ENCODE measurements around the gene TPM1. TPM values are rescaled to one million over a fixed set of nuclear protein-coding genes. Genes with fewer than 3 reads are reported as not detected.

Gene TPM1
- total RNA-seq, 4 donors from 2014 or later: 5,599 to 7,718 (median 6,496) TPM

DNA sequence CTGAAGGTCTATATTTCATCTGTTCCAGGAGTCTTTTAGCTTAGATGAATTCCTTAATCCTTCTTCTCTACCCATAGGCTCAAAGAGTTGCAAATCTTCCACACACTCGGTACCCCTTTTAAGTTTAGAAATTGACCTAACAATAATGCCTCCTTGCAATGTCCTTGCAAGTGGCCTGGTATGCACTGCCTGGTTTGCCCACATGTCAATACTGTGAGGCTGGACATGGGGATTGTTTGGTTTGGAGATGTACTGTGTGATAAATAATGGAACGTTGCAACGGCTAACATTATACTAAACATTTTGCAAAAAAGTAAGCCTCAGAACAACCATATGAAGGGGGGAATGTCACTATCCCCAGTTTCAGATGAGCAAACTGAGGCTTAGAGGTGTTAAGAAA lies 22.4 kb upstream of the TPM1 start:
- H3K36me3 ChIP-seq: no peaks in the 10 kb centered on the region
- no peaks in the 10 kb centered on the region for H3K9me3 ChIP-seq
- 61% methylated on average over 3 of the region's 3 CpGs for WGBS
- TF ChIP-seq POLR2A (IDR thresholded peaks at IDR 0.05; ENCODE audit: low read depth): no peak
- TF ChIP-seq, protein P1, sequence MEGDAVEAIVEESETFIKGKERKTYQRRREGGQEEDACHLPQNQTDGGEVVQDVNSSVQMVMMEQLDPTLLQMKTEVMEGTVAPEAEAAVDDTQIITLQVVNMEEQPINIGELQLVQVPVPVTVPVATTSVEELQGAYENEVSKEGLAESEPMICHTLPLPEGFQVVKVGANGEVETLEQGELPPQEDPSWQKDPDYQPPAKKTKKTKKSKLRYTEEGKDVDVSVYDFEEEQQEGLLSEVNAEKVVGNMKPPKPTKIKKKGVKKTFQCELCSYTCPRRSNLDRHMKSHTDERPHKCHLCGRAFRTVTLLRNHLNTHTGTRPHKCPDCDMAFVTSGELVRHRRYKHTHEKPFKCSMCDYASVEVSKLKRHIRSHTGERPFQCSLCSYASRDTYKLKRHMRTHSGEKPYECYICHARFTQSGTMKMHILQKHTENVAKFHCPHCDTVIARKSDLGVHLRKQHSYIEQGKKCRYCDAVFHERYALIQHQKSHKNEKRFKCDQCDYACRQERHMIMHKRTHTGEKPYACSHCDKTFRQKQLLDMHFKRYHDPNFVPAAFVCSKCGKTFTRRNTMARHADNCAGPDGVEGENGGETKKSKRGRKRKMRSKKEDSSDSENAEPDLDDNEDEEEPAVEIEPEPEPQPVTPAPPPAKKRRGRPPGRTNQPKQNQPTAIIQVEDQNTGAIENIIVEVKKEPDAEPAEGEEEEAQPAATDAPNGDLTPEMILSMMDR (IDR thresholded peaks at IDR 0.05): no peak
- TF ChIP-seq POLR2AphosphoS5 (IDR thresholded peaks at IDR 0.05): no peak
- TF ChIP-seq EP300 (IDR thresholded peaks at IDR 0.05): no peak
- intact Hi-C loops (cut with DNase I): no loop called here
- no peak overlapping the region for H3K4me3 ChIP-seq
- DNase-seq (ENCODE audit: extremely low spot score): no peak
- no peak overlapping the region for H3K27ac ChIP-seq (replicated peaks in 1 of 4)
- no peaks in the 10 kb centered on the region for H3K27me3 ChIP-seq
- H3K4me1 ChIP-seq: peaks cover 17 to 36% (median 27%) of the 10 kb centered on the region in 4 donors

DNA sequence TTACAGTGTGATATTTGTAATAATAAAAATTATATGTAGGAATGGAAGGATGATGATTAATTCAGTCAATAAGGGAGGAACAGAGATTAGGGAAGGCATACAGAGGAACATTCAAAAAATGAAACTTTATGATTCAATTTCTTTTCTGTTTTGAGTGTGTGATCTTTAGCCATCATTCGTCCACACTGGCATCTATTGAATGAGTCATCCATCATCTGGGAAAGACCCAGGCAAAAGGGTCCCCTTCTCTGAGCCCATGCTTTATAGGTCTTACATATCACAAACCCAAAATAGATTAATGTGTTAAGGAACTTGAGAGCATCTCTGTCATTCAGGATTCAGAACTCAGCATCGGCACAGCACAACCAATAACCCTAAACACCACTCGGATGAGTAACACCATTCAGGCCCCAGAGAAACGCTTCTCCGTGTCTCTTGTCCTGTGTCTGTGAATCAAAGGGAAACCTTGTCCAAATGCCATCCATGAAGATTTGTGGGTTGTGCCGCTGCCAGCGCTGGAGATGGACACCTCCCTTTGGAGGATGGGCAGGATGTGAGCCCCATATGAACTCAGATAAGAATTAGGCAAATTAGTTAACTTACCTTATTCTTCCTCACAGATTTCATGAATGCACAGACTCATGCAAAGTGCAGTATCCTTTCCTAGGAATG lies 21.7 kb upstream of the TPM1 start:
- H3K27me3 ChIP-seq: no peaks in the 10 kb centered on the region
- DNase-seq (ENCODE audit: extremely low spot score): no peak
- no peaks in the 10 kb centered on the region for H3K36me3 ChIP-seq
- no peaks in the 10 kb centered on the region for H3K9me3 ChIP-seq
- H3K4me1 ChIP-seq: peaks cover 11 to 29% (median 21%) of the 10 kb centered on the region in 4 donors
- no peak overlapping the region for H3K4me3 ChIP-seq
- no peak for TF ChIP-seq EP300 (IDR thresholded peaks at IDR 0.05)
- intact Hi-C loops (cut with DNase I): no loop called here
- 82% methylated on average over 7 of the region's 7 CpGs for WGBS
- no peak overlapping the region for H3K27ac ChIP-seq (replicated peaks in 1 of 4)

DNA sequence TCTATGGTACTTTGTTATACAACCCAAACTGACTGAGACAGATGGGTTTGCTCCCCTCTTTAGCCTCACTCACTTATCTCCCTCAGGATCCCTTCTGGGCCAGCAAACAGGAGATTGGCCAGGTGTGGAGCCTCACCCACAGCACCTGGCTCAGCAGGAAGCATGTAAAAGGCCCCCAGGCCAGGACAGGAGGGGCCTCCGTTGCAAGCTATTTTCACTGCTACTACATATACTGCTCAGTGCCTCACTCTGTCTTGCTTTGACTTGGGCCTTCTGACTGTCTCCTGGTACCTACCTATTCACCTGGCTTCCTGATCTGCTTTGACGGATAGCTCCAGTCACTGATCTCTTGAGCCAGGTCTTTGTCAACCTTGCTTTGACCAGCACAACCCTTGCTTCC lies 20.4 kb upstream of the TPM1 start:
- DNase-seq (ENCODE audit: extremely low spot score): no peak
- intact Hi-C loops (cut with DNase I): no loop called here
- TF ChIP-seq POLR2AphosphoS5 (IDR thresholded peaks at IDR 0.05) (no peak), EP300 (IDR thresholded peaks at IDR 0.05) (no peak), POLR2A (IDR thresholded peaks at IDR 0.05; ENCODE audit: low read depth) (no peak)
- TF ChIP-seq, protein P1 (IDR thresholded peaks at IDR 0.05): no peak
- WGBS: 91% methylated on average over 1 of the region's 2 CpGs
- Histone ChIP-seq H3K36me3 (no peaks in the 10 kb centered on the region), H3K4me1 (peaks cover 6 to 26% (median 18%) of the 10 kb centered on the region in 4 donors), H3K9me3 (no peaks in the 10 kb centered on the region), H3K4me3 (no peak overlapping the region), H3K27ac (replicated peaks in 1 of 4) (no peak overlapping the region), H3K27me3 (no peaks in the 10 kb centered on the region)

DNA sequence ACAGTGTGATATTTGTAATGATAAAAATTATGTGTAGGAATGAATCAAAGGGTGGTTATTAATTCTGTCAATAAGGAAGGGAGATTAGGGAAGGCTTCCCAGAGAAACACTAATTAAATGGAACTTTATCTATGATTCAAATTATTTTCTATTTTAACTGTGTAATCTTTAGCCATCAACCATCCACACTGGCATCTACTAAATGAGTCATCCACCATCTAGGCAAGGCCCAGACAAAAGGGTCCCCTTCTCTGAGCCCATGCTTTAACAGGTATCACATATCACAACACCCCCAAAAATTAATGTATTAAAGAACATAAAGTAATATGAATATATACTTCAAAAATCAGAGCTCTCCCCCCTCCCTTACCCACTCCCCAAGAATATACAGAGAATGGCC lies 19.9 kb upstream of the TPM1 start:
- Histone ChIP-seq H3K4me3 (no peak overlapping the region), H3K4me1 (peaks cover 6 to 26% (median 18%) of the 10 kb centered on the region in 4 donors), H3K36me3 (no peaks in the 10 kb centered on the region), H3K27me3 (no peaks in the 10 kb centered on the region), H3K27ac (replicated peaks in 1 of 4) (no peak overlapping the region), H3K9me3 (no peaks in the 10 kb centered on the region)
- intact Hi-C loops (cut with DNase I): no loop called here
- TF ChIP-seq EP300 (IDR thresholded peaks at IDR 0.05): no peak
- TF ChIP-seq, protein P1 (IDR thresholded peaks at IDR 0.05): no peak
- TF ChIP-seq POLR2A (IDR thresholded peaks at IDR 0.05; ENCODE audit: low read depth): no peak
- TF ChIP-seq POLR2AphosphoS5 (IDR thresholded peaks at IDR 0.05): no peak
- DNase-seq (ENCODE audit: extremely low spot score): no peak

- no peak overlapping the region for H3K4me3 ChIP-seq
- no peaks in the 10 kb centered on the region for H3K27me3 ChIP-seq
- intact Hi-C loops (cut with DNase I): no loop called here
- 59% methylated on average over 3 of the region's 3 CpGs for WGBS
- H3K36me3 ChIP-seq: no peaks in the 10 kb centered on the region
- H3K27ac ChIP-seq (replicated peaks in 1 of 4): peak overlapping the region in 1 of 4 donors; percentile 38
- no peaks in the 10 kb centered on the region for H3K9me3 ChIP-seq
- H3K4me1 ChIP-seq: peaks cover 6 to 26% (median 18%) of the 10 kb centered on the region in 4 donors
- DNase-seq (ENCODE audit: extremely low spot score): no peak
- TF ChIP-seq, protein P1 (IDR thresholded peaks at IDR 0.05): no peak
- TF ChIP-seq POLR2A (IDR thresholded peaks at IDR 0.05; ENCODE audit: low read depth) (no peak), POLR2AphosphoS5 (IDR thresholded peaks at IDR 0.05) (no peak), EP300 (IDR thresholded peaks at IDR 0.05) (no peak)
These were observed 19.1 kb upstream of the TPM1 start for GRCh38 chr15:63023351-63023945.
